HG03354 (cell line): Measurements from ENCODE around the gene GCK.

Experiments used
- ATAC-seq: cut with Tn5 transposase; IDR thresholded peaks from one replicate; pipeline ENCODE4 v1.9.1; 2021; ENCODE audit warnings: mild to moderate bottlenecking; ENCODE audit not compliant: unreplicated experiment, poor library complexity, severe bottlenecking

Gene GCK

GRCh38 chr7:44111761-44112160 is 77.5 kb downstream of the GCK start:
- no peak for ATAC-seq

- no peak for ATAC-seq
Measured at GRCh38 chr7:44110719-44111635, 78.3 kb downstream of the GCK start.

- no peak for ATAC-seq
Measured at GRCh38 chr7:44109991-44110390, 79.2 kb downstream of the GCK start.

- ATAC-seq: no peak
Measured at GRCh38 chr7:44108768-44109750, 80.2 kb downstream of the GCK start.

- ATAC-seq: no peak
Measured at GRCh38 chr7:44107961-44108767, 81.1 kb downstream of the GCK start.

- no peak for ATAC-seq
Measured at GRCh38 chr7:44107116-44107960, 81.9 kb downstream of the GCK start.

GRCh38 chr7:44106311-44107065 is 82.8 kb downstream of the GCK start:
- ATAC-seq: no peak

GRCh38 chr7:44105832-44106231 is 83.4 kb downstream of the GCK start:
- no peak for ATAC-seq

- no peak for ATAC-seq
Measured at GRCh38 chr7:44104860-44105771, 84.1 kb downstream of the GCK start.

- ATAC-seq: no peak
Measured at GRCh38 chr7:44103923-44104859, 85.0 kb downstream of the GCK start, which contains the start of gene AEBP1. Gene AEBP1, plus strand, starts transcription at chr7:44104345. Its CDS starts 321 bp downstream, at chr7:44104666.

GRCh38 chr7:44103566-44103922 is 85.7 kb downstream of the GCK start:
- ATAC-seq: no peak

GRCh38 chr7:44102846-44103565 is 86.2 kb downstream of the GCK start:
- ATAC-seq: no peak

- ATAC-seq: no peak
Measured at GRCh38 chr7:44101966-44102845, 87.0 kb downstream of the GCK start.

- ATAC-seq: no peak
Measured at GRCh38 chr7:44101303-44101965, 87.8 kb downstream of the GCK start.
